Measurements from ENCODE around the gene NSMCE3.
A peak's percentile ranks its signal among the peaks of the same experiment; 100 is the strongest.
"Not testable (repeated sequence)": the region's sequence is repeated elsewhere in the genome, so short reads cannot be mapped to it uniquely, and the experiment has no call there.

NSMCE3 gene

DNA sequence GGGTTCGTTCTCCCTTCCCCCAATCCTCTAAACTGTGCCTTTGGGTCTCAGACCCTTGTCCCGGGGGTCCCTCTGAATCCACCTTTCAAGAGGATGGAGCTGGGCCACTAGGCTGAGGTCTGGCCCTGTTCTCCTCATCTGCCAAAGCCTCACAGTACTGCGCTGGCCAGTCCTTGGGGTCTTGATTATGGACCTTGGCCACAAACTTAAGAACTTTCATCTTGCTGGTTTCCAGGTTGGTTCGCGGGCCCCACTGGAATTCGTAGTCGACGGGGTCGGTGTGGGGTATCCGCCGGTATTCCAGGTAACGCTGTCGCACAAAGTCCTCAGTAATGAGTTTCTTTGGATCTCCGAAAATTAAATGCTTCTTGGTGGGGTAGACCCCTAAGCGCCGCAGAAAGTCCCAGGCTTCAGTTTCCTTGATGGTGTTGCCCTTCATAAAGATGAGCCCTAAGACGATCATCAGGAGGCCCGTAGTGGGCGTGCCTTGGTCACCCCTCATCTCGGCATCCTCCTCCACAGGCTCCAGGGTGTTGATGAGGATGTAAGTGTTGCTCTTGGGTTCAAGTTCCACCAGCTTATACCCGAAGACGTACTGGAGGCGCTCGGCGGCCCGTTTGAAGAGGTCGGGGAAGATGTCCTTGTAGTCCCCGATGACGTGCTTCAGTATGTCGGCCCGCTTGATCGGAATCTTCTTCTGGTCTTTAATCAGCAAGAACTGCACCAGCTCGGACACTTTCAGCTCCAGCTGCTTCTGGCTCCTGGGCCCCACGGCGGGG is 727 bp downstream of the NSMCE3 start:
- peak; percentile 51 for DNase-seq

DNA sequence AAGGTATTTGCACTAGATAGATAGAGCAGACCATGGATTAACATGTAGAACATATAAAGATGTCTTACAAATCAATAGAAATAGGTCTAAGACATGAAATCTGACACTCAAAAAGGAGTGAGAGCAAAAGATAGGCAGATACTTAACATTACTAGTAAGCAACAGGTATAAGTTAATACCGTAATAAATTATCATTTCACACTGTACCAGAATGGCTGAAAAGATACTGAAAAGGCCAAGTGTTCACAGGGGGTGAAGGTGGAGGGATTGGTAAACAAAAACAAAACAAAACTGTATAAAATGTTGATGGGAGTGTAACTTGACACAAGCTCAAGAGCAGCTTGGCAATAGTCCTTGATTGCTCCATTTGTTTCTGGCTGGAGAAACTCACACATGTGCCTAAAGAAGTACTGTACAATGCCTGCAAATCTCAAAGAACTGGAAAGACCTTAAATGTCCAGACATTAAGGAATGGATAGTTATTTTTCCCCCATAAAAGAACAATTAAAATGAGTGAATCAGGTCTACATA is 3.5 kb downstream of the NSMCE3 start:
- no peak for DNase-seq

DNA sequence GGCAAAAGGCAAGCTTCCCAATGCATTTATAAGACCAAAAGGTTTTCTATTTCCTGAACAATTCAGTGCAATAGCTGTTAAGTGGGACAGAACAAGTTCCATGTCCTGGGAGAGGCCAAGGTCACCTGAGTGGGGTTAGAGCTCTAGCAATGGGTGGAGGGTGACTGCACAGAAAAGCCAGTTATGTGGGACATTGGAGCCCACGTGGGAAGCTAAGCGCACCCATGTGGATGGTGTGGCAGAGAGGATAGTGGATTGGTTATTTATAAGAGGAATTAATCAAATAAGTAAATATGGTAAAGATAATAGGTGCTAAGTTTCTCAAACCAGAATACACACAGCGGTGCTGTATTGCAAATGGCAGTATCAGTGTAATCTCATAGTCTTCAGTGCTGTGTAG is 6.3 kb downstream of the NSMCE3 start:
- DNase-seq, result no peak

DNA sequence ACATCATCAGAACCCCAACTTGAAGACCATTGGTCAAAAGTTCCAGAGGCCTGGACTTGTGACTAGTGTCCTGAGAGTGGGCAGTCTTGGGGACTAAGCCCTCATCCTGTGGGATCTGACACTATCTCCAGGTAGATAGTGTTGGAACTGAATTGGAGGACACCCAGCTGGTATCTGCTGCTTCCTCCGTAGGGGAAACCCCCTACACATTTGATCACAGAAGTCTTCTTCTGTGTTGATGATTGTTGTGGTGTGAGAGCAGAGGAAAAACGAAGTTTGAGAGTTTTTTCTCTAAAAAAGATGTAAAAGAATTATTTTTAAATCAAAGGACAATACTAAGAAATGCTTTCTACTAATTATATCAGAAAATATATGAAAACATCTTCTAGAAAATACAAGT is 6.9 kb downstream of the NSMCE3 start:
- DNase-seq, result no peak

DNA sequence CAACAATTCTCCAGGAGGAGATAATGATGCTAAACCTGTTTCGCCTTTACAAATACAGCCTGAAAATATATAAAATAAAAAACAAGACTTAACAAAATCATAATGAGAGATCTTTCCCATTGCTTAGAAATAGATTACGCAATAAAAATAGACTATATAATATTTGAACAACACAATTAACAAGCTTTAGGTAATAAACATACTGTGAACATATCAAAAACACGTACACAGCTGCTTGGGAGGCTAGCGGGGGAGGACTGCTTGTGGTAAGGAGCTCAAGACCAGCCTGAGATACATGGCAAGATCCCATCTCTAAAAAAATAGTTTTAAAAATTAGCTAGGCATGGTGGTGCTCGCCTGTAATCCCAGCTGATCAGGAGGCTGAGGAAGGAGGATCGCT is 8.7 kb downstream of the NSMCE3 start:
- DNase-seq, result no peak

DNA sequence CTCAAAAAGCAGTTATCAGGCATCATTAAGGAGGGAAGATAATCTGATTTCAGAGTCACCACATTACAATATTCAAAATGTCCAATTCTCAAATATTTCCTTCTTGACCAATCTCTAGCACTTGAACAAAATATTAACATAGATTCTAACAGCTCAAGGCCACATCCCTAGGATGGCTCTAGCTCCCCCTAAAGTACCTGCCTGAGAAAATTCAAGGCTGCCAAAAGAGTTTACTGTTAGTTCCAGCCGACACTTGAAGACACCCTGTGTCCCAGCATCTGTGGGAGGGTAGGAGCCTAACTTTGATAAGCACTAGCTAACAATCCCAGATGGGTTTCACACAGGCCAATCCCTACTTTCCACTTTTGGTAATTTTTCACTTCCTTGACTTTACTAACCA is 10.4 kb downstream of the NSMCE3 start:
- no peak for DNase-seq

DNA sequence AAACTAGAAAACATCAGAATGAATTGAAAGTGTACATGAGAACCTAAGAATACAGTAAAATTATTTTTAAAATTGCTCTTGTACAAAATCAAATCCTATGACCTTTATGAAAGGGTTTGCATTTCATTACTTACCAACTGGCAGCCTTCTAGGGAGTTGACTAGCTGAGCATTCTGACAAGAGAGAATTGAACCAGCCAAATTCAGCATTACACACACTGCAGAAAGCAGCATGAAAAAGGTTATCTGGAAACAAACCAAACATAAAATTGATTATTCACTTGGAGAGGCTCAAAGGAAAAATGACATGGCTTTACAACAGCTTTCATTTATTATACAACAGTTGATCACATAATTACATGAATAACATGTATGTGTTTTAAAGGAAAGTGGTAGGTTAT is 17.4 kb downstream of the NSMCE3 start:
- no peak for DNase-seq

DNA sequence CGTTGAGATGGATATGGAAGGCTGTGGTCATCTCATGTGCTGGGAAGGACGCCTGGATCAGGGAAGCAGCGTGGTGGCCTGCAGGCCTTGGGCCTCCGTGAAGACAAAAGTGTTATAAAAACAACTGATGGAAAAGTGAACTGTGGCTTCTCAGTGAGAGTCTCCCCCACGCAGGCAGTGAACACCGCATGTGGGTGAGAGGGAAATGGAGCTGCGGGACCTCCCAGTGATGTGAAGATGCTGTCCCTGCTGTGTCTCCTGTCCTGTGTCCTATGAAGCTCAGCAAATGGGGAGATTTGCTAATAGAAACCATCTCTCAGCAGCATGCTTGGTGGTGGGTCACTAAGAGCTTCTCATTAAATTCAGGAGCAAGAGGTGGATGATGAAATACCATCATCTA is 25.1 kb downstream of the NSMCE3 start:
- no peak for DNase-seq

DNA sequence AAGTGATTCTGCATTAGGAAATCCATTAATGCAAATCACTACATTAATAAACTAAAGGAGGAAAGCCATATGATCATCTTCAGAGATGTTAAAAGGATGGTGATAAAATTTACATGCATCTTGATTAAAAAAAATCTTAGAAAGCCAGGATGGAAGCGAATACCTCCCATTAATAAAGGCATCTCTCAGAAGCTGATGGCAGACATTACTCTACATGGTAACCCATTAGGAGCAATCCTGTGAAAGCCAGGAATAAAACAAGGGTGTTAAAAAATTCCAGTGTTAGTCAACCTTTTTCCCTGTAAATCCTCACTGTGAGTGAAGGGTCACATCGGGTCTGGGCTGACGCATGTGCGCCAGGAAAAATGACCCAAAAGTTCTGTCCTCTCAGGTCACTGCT is 25.5 kb downstream of the NSMCE3 start:
- no peak for DNase-seq

DNA sequence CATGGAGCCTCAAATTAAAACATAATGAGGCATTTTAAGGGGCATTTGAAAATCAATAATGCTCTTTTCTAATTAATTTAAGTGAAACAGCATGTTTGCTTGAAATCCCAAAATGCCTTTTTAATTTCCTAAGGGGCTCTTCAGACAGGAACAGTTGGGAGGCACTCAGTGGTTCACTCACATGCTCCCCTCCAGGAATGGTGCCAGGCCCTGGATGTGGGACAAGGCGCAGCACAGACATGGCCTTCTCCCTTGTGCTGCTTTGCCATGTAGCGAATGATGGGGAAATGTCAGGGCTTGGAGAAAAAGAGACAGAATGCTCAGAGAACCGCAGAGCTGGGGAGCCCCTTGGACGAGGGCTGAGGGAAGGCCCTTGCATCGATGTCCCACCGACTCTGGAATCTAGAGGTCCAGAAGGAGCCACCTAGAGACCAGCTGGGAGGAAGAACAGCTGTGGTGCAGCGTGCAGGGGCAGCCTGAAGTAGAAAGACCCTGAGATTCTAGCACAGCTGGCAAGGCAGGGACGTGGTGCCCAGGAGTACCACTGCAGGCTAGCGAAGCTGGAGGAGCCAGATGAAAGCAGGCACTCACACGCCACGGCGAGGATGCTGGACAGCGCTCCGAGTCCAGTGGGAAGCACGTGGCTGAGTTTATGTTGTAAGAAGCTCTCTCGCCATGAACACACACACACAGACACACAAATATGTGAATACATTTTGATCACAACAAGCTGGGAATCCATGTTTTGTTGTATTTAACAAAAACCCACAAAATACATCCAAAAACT is 27.0 kb downstream of the NSMCE3 start:
- no peak for DNase-seq

DNA sequence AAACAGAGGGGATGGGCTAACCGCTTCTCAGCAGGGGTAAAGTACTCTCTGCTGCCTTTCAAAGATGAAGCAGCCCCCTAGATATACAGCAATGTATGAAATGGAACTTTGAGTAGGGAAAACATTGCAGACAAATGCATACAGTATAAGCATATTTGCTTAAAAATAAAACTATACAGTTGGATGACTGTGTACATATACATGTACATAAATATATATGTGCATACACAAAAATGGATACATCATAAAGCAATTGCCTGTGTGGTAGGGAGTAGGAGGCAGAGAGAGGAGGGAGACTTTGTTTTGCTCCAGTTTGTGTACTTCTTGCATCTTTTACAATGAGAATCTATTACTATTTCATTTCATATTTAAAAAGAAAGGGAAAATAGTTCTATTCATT is 28.4 kb downstream of the NSMCE3 start:
- no peak for DNase-seq

DNA sequence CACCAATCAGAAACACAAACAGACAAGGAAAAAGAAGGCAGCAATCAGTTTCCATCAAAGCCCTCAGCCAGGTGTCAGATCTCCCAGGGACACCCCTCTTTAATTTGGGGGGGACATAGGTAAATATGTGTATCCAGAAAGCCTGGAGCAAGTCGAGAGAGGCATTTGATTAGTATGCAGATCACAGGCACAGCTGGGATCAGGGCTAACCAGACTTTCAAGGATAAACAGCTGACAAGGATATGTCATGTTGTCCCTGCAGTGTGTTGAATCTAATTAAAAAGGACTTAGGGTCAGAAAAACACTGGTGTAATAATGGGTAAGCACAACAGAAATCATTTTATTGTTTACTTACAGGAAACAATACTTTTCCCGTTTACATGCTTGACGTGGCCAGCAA is 30.2 kb downstream of the NSMCE3 start:
- no peak for DNase-seq

DNA sequence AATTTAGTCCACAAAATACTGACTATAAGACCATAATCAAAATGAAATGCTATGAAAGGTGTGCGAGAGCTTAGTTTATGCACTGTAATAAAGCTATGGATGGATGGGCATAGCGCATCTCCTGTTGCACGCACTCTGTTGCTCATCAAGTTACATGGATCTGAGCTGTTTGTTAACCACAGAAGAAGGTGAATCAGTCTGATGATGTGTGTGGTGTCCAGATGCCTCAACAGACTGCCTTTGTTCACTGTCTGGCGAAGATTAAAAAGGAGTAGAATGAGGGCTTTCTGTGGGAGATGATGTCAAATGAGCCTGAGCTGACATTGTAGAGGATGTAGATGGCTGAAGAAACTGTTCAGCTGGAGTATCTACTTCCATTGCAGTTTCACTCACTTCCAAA is 36.1 kb downstream of the NSMCE3 start:
- no peak for DNase-seq

DNA sequence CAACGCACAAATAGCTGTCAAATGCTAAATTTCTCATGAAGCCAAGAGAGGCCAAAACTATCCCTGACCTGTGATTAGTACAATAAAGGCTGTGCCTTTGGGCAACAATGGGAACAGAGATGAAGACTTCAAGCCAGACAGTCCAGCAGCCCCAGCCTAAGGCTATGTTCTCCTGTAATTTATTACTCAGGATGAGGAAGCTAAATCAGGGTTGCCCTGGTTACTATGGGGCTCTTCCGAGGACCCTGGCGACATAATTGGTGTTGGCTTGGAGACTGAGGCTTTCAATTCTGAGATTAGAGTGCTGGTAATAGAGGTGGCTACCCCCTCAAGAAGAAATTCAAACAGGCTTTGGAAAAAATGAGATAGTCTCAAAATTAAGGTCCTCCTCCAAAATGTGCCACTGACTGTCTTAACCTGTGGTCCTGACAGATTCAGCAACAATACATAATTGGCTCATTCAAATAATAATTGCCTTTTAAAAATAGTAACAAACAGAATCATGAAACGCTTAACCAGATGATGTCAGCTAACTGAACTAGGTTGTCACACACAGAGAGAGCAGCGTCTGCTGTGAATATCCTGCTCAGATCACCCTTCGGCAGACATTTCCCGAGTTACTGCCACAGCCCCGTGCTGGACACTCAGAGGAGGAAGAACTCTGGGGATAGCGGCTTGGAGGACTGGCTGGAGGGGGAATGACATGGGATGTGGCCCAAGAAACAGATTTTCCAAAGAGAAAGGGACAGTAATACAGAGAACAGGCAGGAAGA is 43.0 kb downstream of the NSMCE3 start:
- no peak for DNase-seq

DNA sequence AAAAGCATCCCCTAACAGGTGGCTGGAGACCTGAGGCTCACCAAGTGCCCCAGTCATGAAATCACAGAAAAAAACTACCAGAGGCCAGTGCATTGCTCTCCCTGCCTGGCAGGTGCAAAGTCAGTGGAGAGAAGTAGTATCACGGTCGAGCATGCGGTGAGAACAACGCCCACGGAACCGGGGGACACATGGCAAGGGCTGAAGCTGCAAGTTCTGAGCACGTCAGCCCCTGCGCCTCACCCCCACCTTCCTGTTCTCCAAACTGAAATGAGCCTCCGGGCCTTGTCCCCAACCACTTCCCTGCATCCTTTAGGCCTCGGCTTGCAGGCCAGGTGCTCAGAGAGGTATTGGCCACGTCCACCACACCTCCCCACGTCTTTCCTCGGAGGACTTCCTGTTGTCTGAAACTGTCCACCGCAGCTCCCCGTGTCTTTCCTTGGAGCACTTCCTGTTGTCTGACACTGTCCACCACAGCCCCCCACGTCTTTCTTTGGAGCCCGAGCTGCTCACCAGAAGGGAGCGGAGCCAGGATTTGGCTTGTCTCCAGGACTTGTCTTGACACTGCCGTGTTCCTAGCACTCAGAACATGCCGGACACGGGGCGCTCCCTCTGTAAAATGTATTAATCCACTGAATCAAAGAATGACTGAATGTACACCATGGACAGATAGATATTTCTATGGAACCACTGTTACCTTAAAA is 43.9 kb downstream of the NSMCE3 start:
- no peak for DNase-seq

DNA sequence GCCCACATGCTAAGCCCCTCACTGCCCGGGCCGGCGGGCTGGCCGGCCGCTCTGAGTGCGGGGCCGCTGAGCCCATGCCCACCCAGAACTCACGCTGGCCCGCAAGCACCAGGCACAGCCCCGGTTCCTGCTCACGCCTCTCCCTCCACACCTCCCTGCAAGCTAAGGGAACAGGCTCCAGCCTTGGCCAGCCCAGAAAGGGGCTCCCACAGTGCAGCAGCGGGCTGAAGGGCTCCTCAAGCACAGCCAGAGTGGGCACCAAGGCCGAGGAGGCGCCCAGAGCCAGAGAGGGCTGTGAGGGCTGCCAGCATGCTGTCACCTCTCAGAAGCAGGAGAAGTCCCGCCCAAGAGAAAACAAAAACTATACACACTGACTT is 44.6 kb downstream of the NSMCE3 start:
- not testable (repeated sequence) for DNase-seq

DNA sequence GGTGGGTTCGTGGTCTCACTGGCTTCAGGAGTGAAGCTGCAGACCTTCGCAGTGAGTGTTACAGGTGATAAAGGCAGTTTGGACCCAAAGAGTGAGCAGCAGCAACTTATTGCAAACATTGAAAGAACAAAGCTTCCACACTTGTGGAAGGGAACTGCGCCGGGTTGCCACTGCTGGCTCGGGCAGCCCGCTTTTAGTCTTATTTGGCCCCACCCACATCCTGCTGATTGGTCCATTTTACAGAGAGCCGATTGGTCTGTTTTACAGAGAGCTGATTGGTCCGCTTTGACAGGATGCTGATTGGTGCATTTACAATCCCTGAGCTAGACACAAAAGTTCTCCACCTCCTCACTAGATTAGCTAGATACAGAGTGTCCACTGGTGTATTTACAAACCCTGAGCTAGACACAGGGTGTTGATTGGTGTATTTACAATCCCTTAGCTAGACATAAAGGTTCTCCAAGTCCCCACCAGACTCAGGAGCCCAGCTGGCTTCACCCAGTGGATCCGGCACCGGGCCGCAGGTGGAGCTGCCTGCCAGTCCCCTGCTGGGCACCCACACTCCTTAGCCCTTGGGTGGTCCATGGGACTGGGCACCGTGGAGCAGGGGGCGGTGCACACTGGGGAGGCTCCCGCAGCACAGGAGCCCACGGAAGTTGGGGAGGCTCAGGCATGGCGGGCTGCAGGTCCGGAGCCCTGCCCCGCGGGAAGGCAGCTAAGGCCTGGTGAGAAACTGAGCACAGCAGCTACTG is 45.2 kb downstream of the NSMCE3 start:
- not testable (repeated sequence) for DNase-seq

DNA sequence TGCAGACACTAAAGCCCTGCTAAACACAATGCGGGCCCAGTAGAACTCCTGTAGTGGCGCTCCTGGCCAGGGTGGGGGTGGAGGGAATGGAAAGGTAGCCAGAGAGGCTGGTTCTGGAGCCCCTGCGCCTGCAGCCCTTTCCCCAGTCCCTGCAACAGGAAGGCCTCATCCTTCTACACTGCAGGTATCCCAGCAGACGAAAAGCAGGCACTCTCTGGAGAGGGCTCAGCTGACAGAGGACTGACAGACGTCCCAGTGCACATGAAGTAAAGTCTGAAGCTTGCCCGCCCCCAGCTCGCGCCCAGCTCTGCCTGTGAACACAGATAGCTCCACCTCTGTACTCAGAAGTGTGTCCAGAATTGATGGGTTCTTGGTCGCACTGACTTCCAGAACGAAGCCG is 46.0 kb downstream of the NSMCE3 start:
- DNase-seq, result no peak

DNA sequence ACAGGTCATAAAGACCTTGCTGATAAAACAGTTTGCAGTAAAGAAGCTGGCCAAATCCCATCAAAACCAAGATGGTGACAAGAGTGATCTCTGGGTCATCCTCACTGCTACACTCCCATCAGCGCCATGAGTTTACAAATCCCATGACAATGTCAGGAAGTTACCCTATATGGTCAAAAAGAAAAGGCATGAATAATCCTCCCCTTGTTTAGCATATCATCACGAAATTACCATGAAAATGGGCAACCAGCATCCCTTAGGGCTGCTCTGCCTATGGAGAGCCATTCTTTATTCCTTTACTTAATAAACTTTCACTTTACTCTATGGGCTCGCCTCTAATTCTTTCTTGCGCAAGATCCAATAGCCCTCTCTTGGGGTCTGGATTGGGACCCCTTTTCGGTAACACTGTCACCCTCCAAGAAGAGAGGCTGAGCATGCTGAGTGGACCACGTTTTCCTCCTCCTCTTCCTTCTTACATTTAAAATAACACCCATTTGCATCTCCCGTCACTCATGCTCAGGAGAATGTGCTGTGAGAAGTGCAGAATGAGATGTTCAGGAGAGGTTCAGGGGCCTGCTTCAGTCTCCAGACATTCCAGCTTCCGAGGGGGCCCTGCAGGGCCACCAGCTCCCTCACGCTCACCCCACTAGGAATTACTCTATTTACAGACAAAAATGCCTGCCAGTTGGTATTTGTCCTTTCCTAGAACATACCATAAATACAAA is 47.3 kb downstream of the NSMCE3 start:
- DNase-seq, result no peak

DNA sequence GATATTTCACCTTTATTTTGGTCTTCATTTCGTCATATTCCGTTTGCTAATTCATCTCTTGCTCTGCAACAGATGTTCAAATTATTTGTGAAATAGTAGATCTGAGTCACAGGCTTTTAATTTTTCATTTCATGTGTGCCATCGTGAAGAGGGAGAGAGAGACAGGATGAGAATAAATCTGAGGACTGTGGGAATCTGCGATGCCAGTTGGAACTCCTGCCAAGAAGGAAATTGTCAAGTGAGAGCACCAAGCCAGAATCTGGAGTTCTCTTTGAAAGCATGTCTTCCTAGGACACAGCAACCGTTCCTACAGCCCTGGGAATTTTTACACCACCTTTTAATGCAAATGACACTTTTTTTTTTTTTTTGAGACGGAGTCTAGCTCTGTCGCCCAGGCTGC is 48.8 kb downstream of the NSMCE3 start:
- no peak for DNase-seq

DNA sequence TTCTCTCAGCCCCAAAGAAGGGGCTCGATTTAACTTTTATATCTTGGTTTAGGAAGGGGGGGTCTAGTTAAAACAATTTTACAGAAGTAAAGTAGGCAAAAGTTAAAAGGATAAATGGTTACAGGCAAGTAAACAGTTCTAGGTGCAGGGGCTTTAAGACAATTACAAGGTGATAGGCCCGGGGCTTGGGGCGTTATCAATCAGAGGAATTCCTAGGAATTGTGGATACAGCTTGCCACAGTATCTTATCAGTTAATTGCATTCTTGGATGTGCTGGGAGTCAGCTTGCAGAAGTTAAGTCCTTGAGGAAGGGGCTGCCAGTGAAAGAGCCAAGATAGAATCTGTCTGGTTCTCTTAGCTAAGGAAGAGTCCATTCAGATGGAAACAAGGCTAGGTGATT is 52.7 kb downstream of the NSMCE3 start:
- no peak for DNase-seq

All from activated naive CD4-positive, alpha-beta T cell treated with Interleukin-2 at 50 U/mL for 16 hours (primary cell).